Measurements from ENCODE around the gene SLC22A4.

Gene SLC22A4

GRCh38 chr5:132275367-132276220 is 18.6 kb upstream of the SLC22A4 start:
- no peak for DNase-seq (ENCODE audit: low read depth)

DNA sequence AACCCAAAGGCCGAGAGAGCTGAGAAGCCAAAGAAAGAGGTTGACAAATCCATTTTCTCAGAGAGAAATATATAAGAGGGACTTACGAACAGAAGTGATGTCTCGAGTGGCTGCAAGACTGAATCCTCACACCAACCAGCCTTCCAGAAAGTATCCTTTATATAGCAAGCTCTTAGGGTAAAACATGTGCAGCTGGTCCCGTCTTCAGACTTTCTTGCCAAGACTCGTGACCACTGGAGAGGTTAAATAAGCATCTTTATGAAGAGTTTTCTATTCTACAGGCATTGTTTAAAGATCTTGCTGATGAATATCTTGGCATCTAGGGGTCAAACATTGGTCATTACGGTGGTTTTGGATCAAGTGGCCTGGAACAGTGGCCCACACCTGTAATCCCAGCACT is 16.9 kb upstream of the SLC22A4 start:
- no peak for DNase-seq (ENCODE audit: low read depth)

- DNase-seq (ENCODE audit: low read depth): no peak
Measured at GRCh38 chr5:132277971-132278853, 16.0 kb upstream of the SLC22A4 start.

DNA sequence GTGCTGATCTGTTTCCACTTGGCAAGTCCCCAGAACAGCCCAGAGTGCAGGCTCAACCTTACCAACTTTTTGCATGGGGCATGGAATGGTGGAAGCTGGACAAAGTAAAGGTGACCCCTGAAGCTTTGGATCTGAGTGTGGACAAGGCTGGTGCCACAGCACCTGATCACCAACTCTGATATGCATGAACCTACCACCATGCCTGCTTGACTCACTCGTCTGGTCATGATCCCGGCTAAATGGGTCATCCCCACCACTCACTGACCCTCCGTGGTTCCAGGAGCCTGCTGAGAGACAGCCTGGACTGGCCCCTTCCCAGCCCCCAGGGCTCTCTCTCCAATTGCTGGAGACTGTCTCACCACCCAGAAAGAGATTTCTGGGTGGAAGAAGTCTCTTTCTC is 14.4 kb upstream of the SLC22A4 start:
- no peak for DNase-seq (ENCODE audit: low read depth)

DNA sequence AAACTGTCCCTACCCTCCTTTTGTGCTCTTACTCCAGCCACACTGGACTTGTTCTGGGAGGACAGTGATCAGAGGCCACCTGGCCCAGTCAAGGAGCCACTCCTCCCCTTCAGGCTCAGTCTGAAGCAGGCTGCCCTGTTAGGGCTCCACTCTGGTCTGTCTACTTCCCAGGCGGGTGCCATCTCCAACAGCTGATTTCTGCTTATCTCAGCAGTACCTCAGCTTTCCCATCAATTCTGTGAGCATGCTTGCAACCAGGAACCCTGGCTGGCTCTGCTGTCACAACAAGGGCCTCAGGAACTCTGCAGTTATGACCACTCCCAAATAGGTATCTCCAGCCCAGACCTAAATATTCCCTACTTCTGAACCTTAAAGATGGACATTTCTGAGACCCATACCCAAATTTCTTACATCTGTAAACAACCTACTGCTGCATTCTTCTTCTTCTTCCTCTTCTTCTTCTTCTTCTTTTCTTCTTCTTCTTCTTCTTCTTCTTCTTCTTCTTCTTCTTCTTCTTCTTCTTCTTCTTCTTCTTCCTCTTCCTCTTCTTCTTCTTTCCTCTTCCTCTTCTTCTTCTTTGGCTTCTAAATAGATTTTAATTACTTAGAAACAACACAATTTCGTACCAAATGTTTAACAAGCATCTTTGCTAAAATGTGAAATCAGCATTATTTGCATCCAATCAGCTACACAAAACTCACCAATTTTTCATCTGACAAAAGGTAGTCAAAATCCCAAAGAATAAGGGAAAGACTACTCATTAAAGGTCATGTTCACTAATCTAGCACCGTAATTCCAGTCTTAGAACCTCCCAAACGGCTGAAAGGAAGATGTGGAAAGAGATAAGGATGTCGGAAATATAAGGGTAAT is 13.6 kb upstream of the SLC22A4 start:
- DNase-seq (ENCODE audit: low read depth): no peak

DNA sequence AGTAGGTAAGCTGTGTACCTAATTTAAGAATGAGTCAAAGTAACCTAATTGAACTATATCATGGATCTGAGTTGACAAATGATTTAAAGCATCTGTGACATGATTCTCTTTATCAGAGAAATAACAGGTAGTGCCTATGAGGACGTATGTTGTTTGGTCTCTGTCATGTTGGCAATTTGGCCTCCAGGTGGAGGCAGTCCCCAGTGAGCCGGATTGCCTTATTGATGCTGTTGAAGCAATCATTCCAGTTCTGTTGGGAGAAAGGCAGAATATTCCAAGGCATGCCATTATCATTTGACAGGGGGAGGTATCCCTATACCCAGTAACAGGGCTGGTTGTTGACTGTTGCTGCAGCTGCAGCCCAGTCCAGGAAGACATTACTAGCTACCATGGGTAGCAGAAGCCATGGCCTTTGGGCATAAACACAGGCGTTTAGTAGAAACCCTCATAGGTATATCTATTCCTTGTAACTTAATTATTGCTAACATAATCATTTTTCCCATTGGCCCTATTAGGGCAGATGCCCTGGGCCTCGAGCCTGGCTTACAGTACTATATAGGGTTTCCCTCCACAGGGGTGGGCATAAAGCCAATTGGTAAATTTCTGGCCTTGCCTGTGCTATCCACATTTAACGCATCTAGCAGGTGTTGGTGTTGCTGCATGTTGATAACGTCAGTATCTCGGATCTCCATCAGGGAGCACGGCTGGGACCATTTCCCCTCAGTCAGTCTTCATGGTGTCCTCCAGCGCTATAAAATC is 12.2 kb upstream of the SLC22A4 start:
- no peak for DNase-seq (ENCODE audit: low read depth)

- no peak for DNase-seq (ENCODE audit: low read depth)
Measured at GRCh38 chr5:132283423-132284043, 10.7 kb upstream of the SLC22A4 start.

- DNase-seq (ENCODE audit: low read depth): no peak
Measured at GRCh38 chr5:132289097-132289496, 5.1 kb upstream of the SLC22A4 start.

DNA sequence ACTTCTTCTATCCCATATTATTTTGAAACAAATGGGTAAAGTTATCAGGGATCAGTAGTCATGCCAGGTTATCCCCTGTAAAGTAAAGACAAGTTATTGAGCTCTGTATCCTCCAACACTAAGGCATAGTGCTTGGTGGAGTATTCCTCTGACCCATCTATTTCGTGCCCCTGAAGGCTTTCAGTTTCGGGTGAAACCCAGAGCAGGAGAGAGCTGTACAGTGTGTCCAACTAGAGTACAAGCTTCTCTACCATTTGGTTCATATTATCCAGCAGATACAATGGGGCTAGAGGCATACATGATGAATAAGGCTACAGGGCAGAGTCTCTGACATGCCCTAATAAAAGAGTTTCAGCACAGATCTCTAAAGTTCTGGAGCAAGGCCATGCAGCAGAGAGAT is 3.2 kb upstream of the SLC22A4 start:
- DNase-seq (ENCODE audit: low read depth): no peak

DNA sequence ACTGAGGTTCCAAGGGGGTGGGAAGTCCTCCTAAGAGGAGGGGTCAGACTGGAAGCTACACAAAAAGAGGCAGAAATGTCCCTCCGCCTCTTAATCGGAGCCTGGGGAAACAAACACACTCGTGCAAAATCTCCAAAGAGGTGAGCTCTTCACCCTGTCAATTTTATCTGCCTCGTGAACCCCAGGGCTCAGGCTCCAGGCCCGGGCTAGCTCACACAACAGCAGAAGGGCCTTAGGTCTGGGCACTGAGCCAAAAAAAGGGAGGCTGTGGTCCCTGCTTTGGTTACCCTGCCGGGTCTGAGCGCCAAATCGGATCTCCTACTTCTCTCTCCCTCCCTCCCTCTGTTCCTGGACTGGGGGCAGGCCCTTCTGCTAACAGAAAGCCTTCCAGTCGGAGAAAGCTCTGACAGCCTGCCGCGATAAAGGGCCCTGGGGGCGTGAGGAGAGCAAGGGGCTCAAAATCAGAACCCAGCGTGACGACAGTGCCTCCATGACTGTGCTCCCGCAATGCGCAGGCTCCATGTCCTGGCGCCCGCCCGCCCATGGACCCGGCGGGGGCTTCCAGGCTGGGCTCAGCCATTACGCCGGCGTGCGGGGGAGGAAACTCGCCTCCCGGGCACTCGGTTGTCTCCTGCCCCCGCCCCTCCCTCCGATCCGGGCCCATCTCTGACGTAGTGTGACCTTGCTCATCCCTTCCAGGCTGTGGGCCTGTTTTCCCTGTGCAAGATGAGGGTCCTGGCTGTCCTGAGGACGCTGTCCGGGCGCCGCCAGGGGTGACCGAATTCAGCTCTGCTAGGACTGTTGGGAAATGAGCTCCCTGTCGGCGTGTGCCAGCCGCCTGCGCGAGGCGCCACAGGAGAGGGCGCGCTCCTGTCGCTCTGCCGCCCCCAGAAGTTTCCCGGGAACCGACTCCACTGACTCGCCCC is 865 bp upstream of the SLC22A4 start:
- DNase-seq (ENCODE audit: low read depth): peak; percentile 48

DNA sequence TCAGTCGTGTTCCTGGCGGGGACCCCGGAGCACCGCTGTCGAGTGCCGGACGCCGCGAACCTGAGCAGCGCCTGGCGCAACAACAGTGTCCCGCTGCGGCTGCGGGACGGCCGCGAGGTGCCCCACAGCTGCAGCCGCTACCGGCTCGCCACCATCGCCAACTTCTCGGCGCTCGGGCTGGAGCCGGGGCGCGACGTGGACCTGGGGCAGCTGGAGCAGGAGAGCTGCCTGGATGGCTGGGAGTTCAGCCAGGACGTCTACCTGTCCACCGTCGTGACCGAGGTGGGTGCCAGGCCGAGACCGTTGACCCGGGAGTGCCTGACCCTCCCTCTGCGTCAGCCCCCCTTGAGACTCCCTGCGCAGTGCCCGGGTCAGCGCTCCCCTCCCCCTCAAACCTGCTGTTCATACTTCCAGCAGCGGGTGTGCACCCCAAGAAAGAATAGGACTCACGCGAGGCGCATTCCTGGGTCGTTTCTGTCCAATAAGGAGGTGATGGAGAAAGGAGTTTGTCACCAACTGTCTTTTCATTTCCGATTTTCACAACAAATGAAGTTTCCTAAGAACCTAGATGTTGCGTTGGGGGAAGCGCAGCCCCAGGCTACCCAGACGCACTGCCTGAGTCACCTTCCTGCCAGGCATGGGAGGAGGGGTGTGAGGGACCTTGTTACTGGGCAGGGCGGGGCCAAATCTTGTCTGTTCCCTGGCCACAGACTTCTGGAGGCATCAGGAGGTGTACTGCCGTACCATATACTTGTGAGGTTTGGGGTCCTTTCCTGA is 722 bp downstream of the SLC22A4 start:
- peak; percentile 55 for DNase-seq (ENCODE audit: low read depth)

- DNase-seq (ENCODE audit: low read depth): no peak
Measured at GRCh38 chr5:132295505-132296411, 1.6 kb downstream of the SLC22A4 start.

DNA sequence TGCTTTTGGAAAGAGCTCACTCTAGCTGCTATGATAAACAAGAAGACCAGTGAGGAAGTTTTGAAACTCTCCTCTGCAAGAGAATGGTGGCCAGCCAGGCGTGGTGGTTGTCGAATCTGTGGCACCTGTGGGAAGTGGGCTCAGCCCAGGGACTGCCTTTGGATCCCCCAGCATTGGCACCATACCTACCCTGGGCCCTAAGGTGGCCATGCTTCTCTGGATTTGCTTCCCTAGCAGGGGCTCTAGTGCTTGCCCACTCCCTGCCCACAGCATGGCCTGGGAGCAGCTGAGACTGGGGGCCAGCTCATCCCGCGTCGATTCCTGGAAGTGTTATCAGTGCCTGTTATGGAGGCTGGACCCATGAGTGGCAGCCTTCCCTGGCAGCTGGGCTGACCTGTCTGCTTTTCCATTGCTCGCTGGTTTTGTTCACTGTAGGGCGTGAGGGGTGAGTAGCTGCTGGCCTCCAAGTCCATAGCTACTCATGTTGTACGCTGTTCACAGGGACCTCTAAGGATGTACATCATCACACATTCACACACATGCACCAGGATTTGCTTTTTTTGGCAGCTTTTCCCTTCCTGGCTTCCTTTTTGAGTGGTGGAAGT is 2.3 kb downstream of the SLC22A4 start:
- no peak for DNase-seq (ENCODE audit: low read depth)

DNA sequence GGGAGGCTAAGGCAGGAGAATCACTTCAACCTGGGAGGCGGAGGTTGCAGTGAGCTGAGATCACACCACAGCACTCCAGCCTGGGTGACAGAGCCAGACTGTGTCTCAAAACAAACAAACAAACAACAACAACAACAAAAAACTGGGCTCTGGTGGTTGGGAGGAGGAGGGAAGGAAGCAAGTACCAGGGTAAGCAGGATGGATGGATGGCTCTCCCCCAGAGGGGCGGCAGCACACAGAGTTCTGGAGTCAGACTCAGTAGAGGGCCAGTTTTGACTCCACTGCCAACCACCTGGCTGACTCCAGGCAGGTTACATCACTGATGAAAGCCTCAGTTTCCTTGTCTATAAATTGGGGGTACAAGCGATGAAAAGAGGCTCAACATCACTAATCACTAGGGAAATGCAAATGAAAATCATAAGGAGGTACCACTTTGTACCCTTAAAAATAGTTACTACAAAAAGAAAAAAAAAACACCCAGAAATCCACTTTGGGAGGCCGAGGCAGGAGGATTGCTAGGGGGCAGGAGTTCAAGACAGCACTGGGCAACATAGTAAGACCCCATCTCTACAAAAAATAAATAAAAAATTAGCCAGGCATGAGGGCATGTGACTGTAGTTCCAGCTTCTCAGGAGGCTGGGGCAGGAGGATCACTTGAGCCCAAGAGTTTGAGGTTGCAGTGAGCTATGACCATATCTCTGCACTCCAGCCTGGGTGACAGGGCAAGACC is 3.2 kb downstream of the SLC22A4 start:
- no peak for DNase-seq (ENCODE audit: low read depth)

DNA sequence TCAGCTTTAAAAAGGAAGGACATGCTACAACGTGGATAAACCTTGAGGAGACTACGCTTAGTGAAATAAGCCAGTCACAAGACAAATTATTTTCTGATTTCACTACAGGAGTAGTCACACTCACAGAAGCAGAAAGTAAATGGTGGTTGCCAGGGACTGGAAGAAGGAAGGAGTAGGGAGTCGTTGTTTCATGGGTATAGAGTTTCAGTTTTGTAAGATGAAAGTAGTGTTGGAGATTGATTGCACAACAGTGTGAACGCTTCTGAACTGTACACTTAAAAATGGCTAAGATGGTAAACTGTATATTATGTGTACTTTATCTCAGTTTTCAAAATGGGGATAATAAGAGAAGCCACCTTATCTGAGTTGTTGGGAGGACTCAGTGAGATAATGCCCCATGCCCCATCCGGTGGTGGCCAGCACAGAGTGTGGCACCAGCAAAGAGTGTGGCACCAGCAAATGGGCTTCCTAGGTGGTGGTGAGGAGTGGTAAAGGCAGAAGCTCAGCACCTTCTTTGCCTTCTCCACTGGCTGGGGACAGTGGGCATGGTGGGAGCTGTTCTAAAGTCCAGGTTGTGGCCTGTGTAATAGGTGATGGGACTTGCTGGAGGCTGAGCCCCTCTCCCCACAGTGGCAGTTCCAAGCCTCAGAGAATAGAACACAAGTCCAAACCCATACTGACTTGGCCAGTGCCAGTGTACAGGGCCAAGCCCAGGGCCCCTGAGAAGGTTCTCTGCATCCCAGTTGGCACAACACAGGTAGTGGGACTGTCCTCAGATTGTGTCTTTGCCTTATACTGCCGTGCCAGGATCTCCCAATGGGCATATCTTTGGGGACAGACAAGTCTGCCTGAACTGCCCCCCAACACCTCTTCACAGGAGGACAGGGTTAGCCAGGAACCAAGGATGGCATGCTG is 4.4 kb downstream of the SLC22A4 start:
- no peak for DNase-seq (ENCODE audit: low read depth)

DNA sequence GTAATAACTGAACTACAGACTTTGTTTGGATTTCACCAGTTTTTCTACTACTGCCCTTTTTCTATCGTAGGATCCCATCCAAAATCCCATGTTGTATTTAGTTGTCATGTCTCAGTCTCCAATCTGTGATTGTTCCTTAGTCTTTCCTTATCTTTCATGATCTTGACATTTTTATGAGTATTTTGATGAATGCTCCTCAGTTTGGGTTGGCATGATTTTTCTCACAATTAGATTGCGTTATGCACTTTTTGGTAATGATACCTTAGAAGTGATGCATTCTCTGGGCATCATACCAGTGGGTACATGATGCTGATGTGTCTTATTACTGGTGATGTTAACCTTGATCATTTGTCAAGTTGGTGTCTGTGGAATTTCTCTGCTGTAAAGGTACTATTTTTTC is 5.7 kb downstream of the SLC22A4 start:
- DNase-seq (ENCODE audit: low read depth): no peak

All from activated T-cell treated with anti-CD3 and anti-CD28 coated beads for 1 hour (primary cell).